IMR-90 (cell line): ENCODE data around the gene PANK4. TPM values are rescaled to one million over a fixed set of nuclear protein-coding genes. Genes with fewer than 3 reads are reported as not detected.

Source experiments
- ATAC-seq: fragments of 200-7000 bp; cut with Tn5 transposase; 2 replicates; pipeline ENCODE4 v1.9.1; 2020; ENCODE audit warnings: low read depth, mild to moderate bottlenecking, moderate library complexity
- BruUV-seq: library from RNA; stranded (reverse); fragments of 400-500 nt; replicated peaks from 2 replicates; lab custom pipeline; 2021; lab: Mats Ljungman, UMichigan
- CTCF ChIA-PET: fragments of 300-600 bp; formaldehyde crosslinking; extraction: SDS; loops from one replicate; lab custom pipeline; 2021; ENCODE audit warnings: antibody characterized with exemption; lab: Yijun Ruan, JAX
- POLR2A ChIA-PET: fragments of 300-600 bp; sonication (Branson Sonifier 250); formaldehyde crosslinking; loops from one replicate; lab custom pipeline; 2022; ENCODE audit warnings: antibody characterized with exemption; ENCODE audit not compliant: unreplicated experiment; lab: Charles Lee
- DNase-seq: peaks from one replicate; pipeline ENCODE4 v3.0.0; 2013
- H2AFZ ChIP-seq: replicated peaks from 2 replicates; pipeline ENCODE3; 2013; ENCODE audit warnings: low read length, mild to moderate bottlenecking; ENCODE audit not compliant: poor library complexity
- H2AK5ac ChIP-seq: 2 replicates; pipeline ENCODE4 v1.6.1; 2013; ENCODE audit warnings: low read depth, low read length, inconsistent platforms
- H2AK9ac ChIP-seq: replicated peaks from 2 replicates; pipeline ENCODE3; 2013; ENCODE audit warnings: mild to moderate bottlenecking, low read depth, low read length, moderate library complexity; ENCODE audit not compliant: poor library complexity
- H2BK120ac ChIP-seq: 2 replicates; pipeline ENCODE4 v1.6.1; 2013; ENCODE audit warnings: low read depth, low read length, inconsistent platforms
- H2BK15ac ChIP-seq: 3 replicates; pipeline ENCODE4 v1.6.1; 2013; ENCODE audit warnings: low read depth, low read length, inconsistent platforms
- H2BK20ac ChIP-seq: 2 replicates; pipeline ENCODE4 v1.6.1; 2013; ENCODE audit warnings: low read depth, mild to moderate bottlenecking, inconsistent platforms, low read length, moderate library complexity
- H2BK5ac ChIP-seq: 2 replicates; pipeline ENCODE4 v1.6.1; 2013; ENCODE audit warnings: mild to moderate bottlenecking, low read depth, low read length, inconsistent platforms; ENCODE audit not compliant: poor library complexity, severe bottlenecking
- H3K14ac ChIP-seq: replicated peaks from 2 replicates; pipeline ENCODE4 v1.6.1; 2013; ENCODE audit warnings: low read depth, low read length, inconsistent platforms
- H3K18ac ChIP-seq: 2 replicates; pipeline ENCODE4 v1.6.1; 2013; ENCODE audit warnings: low read depth, low read length, control low read depth
- H3K23ac ChIP-seq: 2 replicates; pipeline ENCODE4 v1.6.1; 2013; ENCODE audit warnings: low read depth, low read length, inconsistent platforms
- H3K27ac ChIP-seq: 2 replicates; pipeline ENCODE4 v1.5.1; 2013; ENCODE audit warnings: mild to moderate bottlenecking, control low read depth, low read length; ENCODE audit not compliant: insufficient read depth
- H3K27me3 ChIP-seq: 2 replicates; pipeline ENCODE4 v1.6.1; 2013; ENCODE audit warnings: low read length; ENCODE audit not compliant: control insufficient read depth, insufficient read depth
- H3K36me3 ChIP-seq: 2 replicates; pipeline ENCODE4 v1.6.1; 2013; ENCODE audit warnings: low read length, mixed read lengths; ENCODE audit not compliant: control insufficient read depth, insufficient read depth
- H3K4ac ChIP-seq: 2 replicates; pipeline ENCODE4 v1.6.1; 2013; ENCODE audit warnings: low read depth, low read length, inconsistent platforms
- H3K4me1 ChIP-seq: 2 replicates; pipeline ENCODE4 v1.6.1; 2013; ENCODE audit warnings: low read length, mixed read lengths; ENCODE audit not compliant: control insufficient read depth, insufficient read depth
- H3K4me2 ChIP-seq: 2 replicates; pipeline ENCODE4 v1.6.1; 2013; ENCODE audit warnings: low read depth, mild to moderate bottlenecking, control low read depth, low read length, moderate library complexity
- H3K4me3 ChIP-seq: 2 replicates; pipeline ENCODE4 v1.5.1; 2013; ENCODE audit warnings: low read depth, mild to moderate bottlenecking, control low read depth, low read length, moderate library complexity; ENCODE audit not compliant: insufficient read depth
- H3K56ac ChIP-seq: 2 replicates; pipeline ENCODE4 v1.6.1; 2013; ENCODE audit warnings: low read length, inconsistent platforms; ENCODE audit not compliant: insufficient read depth; ENCODE audit errors: extremely low read depth
- H3K79me1 ChIP-seq, 2 experiments: 2 replicates each; pipeline ENCODE4 v1.6.1; 2013; ENCODE audit warnings: low read length in 2 of 2, inconsistent platforms in 1 of 2, low read depth in 1 of 2
- H3K9ac ChIP-seq: 2 replicates; pipeline ENCODE4 v1.6.1; 2013; ENCODE audit warnings: low read depth, low read length, control low read depth
- H3K9me1 ChIP-seq: 2 replicates; pipeline ENCODE4 v1.6.1; 2013; ENCODE audit warnings: low read length, inconsistent platforms; ENCODE audit not compliant: insufficient read depth
- H3K9me3 ChIP-seq: 2 replicates; pipeline ENCODE4 v1.6.1; 2013; ENCODE audit warnings: low read length; ENCODE audit not compliant: control insufficient read depth, insufficient read depth
- H4K20me1 ChIP-seq: 2 replicates; pipeline ENCODE4 v1.6.1; 2013; ENCODE audit warnings: low read length, inconsistent platforms; ENCODE audit not compliant: insufficient read depth
- H4K5ac ChIP-seq: 2 replicates; pipeline ENCODE4 v1.6.1; 2013; ENCODE audit warnings: mild to moderate bottlenecking, low read depth, low read length, control low read depth
- H4K8ac ChIP-seq, 2 experiments: 2 replicates each; pipeline ENCODE4 v1.6.1; 2013; ENCODE audit warnings: low read depth in 2 of 2, low read length in 2 of 2, control low read depth in 1 of 2, inconsistent platforms in 1 of 2
- H4K91ac ChIP-seq: 2 replicates; pipeline ENCODE4 v1.6.1; 2013; ENCODE audit warnings: low read depth, low read length, inconsistent platforms; ENCODE audit not compliant: insufficient read depth
- BHLHE40 ChIP-seq: fragments of 150-350 bp; IDR thresholded peaks from 2 replicates; pipeline ENCODE4 v1.6.1; 2016; ENCODE audit warnings: mild to moderate bottlenecking, low read depth, low read length
- WGBS, 2 experiments: methylation state at CpG; one replicate each; pipeline versions ENCODE4 v1.1.5 to v1.1.7; 2013; ENCODE audit warnings: missing lambda C conversion rate in 2 of 2; ENCODE audit not compliant: insufficient read length in 1 of 2; ENCODE audit errors: extremely low coverage in 2 of 2; 5-methylcytosine and 5-hydroxymethylcytosine counted together
- dilution Hi-C: fragments of 300-500 bp; cut with HindIII; formaldehyde crosslinking; loops from one replicate; pipeline ENCODE4 v1.14.3; 2018; ENCODE audit warnings: low sequenced_read_pairs; ENCODE audit not compliant: unreplicated experiment
- in situ Hi-C: fragments of 300-500 bp; cut with MboI; formaldehyde crosslinking; loops from 3 replicates; pipeline ENCODE4 v1.14.3; 2019; ENCODE audit warnings: low sequenced_read_pairs, inconsistent platforms, mixed read lengths
- intact Hi-C: fragments of 100-400 bp; cut with micrococcal nuclease; formaldehyde crosslinking; loops from 2 replicates; pipeline ENCODE4 v1.10.0; 2022
- polyA plus RNA-seq, 3 experiments: library from polyadenylated mRNA; depleted of rRNA; stranded (reverse); fragments of >200 nt; gene quantifications; 2 replicates each; pipeline ENCODE4 v1.2.3, GENCODE V29; 2012; ENCODE audit warnings: low replicate concordance in 1 of 3
- total RNA-seq: library from RNA; depleted of rRNA; stranded (reverse); fragments of >200 nt; gene quantifications from 2 replicates; pipeline ENCODE4 v1.2.3, GENCODE V29; 2012
- TF ChIP-seq, protein P1 (sequence below): fragments of 150-350 bp; IDR thresholded peaks from 2 replicates; pipeline ENCODE4 v1.6.1; 2016; ENCODE audit warnings: low read depth, mild to moderate bottlenecking, low read length, moderate library complexity, borderline replicate concordance

The PANK4 gene
- total and polyA plus RNA-seq, 2 of the 4 experiments (the other 2 are of a cell fraction) = 14.0 to 18.5 TPM

DNA sequence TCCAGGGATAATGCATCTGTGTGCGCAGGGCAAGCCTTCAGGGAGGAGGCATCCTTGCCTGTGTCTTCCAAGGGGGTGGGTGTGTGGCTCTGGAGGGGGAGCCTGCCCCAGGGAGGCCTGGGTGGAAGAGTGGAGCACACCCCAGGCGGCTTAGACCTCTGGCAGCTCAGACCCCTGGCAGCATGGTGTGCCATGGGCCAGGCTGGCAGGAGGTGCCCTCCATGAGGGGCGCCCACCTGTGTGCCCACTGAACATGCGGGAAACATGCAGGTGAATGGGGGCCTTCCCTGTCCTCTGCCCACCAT lies 1.1 kb upstream of the PANK4 start:
- no peak overlapping the region for H3K14ac ChIP-seq
- dilution Hi-C loops (no loop called here), intact Hi-C loops (loop anchor here (5.0 kb wide), 1 partner anchor 115 kb away; the partner anchor contains the start of gene PEX10), in situ Hi-C loops (loop anchor here (25.0 kb wide), 1 partner anchor 340 kb away; the partner anchor contains the start of gene FAAP20)
- H4K20me1 ChIP-seq = peaks cover 35% of the 10 kb centered on the region
- peaks cover 12% of the 10 kb centered on the region for H3K9me1 ChIP-seq
- peaks cover 25% of the 10 kb centered on the region for H3K4me1 ChIP-seq
- no peak overlapping the region for H2AK9ac ChIP-seq
- H3K4me2 ChIP-seq = no peak overlapping the region
- DNase-seq (no peak), ATAC-seq (no peak)
- H3K9ac ChIP-seq = no peak overlapping the region
- no peak overlapping the region for H2BK20ac ChIP-seq
- H2AFZ ChIP-seq = no peak overlapping the region
- H4K5ac ChIP-seq = no peak overlapping the region
- no peak overlapping the region for H2BK5ac ChIP-seq
- no peak overlapping the region; the same call in 1 of the 2 replicates for H2AK5ac ChIP-seq
- H2BK120ac ChIP-seq = no peak overlapping the region
- TF ChIP-seq, protein P1, sequence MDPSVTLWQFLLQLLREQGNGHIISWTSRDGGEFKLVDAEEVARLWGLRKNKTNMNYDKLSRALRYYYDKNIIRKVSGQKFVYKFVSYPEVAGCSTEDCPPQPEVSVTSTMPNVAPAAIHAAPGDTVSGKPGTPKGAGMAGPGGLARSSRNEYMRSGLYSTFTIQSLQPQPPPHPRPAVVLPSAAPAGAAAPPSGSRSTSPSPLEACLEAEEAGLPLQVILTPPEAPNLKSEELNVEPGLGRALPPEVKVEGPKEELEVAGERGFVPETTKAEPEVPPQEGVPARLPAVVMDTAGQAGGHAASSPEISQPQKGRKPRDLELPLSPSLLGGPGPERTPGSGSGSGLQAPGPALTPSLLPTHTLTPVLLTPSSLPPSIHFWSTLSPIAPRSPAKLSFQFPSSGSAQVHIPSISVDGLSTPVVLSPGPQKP = no peak
- no peak for TF ChIP-seq BHLHE40
- H3K27ac ChIP-seq = no peak overlapping the region
- POLR2A ChIA-PET = no interaction called here
- H2BK15ac ChIP-seq = no peak overlapping the region
- H3K79me1 ChIP-seq = peaks cover 6 to 31% of the 10 kb centered on the region in 2 experiments
- peaks cover 23% of the 10 kb centered on the region; the same call in 1 of the 2 replicates for H3K27me3 ChIP-seq
- H4K91ac ChIP-seq = no peak overlapping the region
- H3K23ac ChIP-seq = no peak overlapping the region
- BruUV-seq = no TSS peak
- no peaks in the 10 kb centered on the region for H3K9me3 ChIP-seq
- no CpG with 5 or more reads among the region's 4 CpGs for WGBS, 2 experiments
- no peak overlapping the region for H3K56ac ChIP-seq
- no peak overlapping the region for H4K8ac ChIP-seq
- CTCF ChIA-PET = no interaction called here
- no peak overlapping the region for H3K4me3 ChIP-seq
- H3K18ac ChIP-seq = no peak overlapping the region
- 0 out of 2 replicates have a peak, but pooled peaks cover 2% of the 10 kb centered on the region for H3K36me3 ChIP-seq
- no peak overlapping the region for H3K4ac ChIP-seq
